Stimulated activated CD4-positive, alpha-beta T cell treated with anti-CD3 and anti-CD28 coated beads, Interleukin-1b, Interleukin-23, amount 100 ng/mL, for 24 hours (primary cell): Measurements from ENCODE around the gene SIK2.
"Not testable (repeated sequence)": the region's sequence is repeated elsewhere in the genome, so short reads cannot be mapped to it uniquely, and the experiment has no call there.

ENCODE experiments used
- DNase-seq, 4 experiments: peaks; one replicate each; pipeline ENCODE4 v3.0.0-alpha.2; 2020; ENCODE audit warnings: low read depth in 4 of 4, low spot score in 1 of 4

SIK2 gene

GRCh38 chr11:111696556-111696955, 94.3 kb downstream of the SIK2 start:
- no peak for DNase-seq

- DNase-seq = no peak
These were observed 95.7 kb downstream of the SIK2 start for GRCh38 chr11:111697933-111698371.

DNA sequence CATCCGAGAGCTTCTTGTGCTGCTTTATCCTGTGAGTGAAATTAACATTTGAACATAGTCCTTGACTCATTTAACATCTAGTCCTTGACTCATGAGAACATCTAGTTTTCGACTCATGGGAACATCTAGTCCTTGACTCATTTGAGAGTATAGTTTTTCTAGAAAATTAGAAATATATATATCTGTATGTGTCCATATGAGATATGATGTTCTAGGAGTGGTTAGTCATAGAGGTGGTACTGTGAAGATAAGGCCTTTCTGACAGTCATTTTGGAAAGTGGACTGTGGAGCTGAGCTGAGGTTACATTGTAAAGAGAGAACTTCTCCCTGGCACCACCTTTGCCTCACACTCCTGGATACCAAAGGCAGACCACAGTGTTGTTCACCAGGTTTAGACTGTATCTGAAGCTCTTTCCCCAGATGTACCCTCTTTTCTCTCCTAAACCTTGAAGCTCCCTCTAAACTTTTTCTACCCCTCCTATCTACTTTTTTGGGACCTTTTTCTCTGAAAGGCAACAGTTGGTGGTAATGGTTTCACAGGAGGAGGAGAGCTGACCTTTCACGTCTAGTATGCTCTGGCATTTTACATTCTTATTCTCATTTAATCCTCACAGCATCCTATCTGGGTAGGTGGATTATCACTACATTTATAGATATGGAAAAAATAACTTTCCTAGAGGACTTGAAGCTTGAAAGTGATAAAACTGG, 96.8 kb downstream of the SIK2 start:
- DNase-seq = no peak

GRCh38 chr11:111699579-111700156, 97.4 kb downstream of the SIK2 start:
- no peak for DNase-seq

- DNase-seq = no peak
These were observed 97.9 kb downstream of the SIK2 start for GRCh38 chr11:111700162-111700561.

- DNase-seq = no peak
These were observed 100.4 kb downstream of the SIK2 start for GRCh38 chr11:111702623-111703022.

DNA sequence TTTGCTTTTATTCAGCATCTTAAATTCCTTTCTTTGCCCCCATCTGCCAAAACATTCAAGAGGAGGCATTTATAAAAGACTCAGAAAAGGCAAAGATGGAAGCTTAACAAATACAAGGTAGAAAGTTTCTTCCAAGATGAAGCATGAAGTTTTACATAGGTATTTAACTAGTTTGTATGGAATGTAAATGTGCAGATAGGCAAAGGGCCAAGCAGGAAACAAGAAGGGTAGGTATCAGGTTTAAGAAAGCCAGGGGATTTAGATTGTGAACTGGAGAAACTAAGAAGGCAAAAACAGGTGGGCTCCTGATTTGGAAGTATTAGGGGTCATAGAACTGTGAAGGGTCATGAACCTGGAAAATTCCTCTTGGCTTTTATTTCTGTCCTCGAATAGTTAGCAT, 101.3 kb downstream of the SIK2 start:
- no peak for DNase-seq

- DNase-seq = no peak
These were observed 104.9 kb downstream of the SIK2 start for GRCh38 chr11:111707039-111707690.

- DNase-seq = no peak
These were observed 105.4 kb downstream of the SIK2 start for GRCh38 chr11:111707691-111708067.

DNA sequence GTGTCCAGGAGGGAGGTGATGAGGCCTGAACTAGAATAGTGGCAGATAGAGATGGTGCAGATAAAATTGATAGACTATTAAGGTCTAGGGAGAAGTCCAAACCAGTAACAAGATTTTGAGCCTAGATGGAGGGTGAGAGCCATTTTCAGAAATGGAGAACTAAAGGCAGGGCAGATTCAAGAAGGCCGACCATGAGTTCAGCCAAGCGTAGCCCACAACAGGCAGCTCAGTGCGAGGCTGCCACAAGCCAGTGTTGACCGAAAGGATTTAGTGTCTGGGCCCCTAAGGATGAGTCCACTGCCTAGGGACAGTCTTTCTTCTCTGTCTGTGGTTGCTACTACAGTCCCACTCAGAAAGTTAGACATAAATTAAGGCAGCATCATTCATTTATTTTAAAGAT, 112.3 kb downstream of the SIK2 start:
- no peak for DNase-seq

GRCh38 chr11:111715142-111715816, 113.0 kb downstream of the SIK2 start:
- DNase-seq = no peak

- not testable (repeated sequence) for DNase-seq
These were observed 115.4 kb downstream of the SIK2 start for GRCh38 chr11:111717660-111718059.

DNA sequence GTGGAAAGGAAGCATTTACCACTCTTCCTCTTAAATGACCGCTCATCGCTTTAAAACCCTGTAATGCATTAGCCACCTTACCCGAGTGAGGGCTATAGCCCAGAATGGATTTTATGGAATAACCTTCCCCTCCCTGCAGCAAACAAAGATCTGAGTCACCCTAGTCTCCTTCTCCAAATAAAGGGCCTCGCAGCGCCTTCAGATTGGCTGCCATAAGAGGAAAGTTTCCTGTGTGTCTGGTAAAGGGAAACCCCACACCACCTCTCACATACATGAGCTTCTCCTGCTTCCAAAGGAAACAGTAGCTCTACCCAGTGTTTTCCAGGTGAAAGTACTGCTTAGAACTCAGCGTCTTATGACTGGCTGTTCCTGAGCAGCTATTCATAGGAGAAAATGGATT, 116.2 kb downstream of the SIK2 start:
- no peak for DNase-seq

- no peak for DNase-seq
These were observed 116.6 kb downstream of the SIK2 start for GRCh38 chr11:111718859-111719258.

DNA sequence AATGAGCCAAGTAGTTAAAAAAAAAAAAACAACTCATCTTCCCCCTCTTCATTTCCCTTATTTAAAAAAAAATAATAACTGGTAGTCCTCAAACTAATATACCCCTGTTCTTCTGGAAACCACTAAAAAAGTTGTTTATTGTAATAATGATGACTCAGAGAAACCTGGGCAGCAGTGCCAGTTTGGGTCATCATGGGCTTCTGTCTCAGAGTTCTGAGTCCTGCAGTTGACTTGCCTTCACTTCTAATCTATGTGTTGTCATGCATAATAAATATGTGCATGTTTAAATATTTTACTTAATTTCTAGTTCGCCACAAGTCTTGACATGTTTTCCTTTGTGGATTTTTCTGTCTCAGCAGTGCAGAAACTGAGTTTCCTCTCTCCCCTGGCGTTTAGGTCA, 117.1 kb downstream of the SIK2 start:
- DNase-seq = no peak

GRCh38 chr11:111720801-111721494, 118.7 kb downstream of the SIK2 start:
- DNase-seq = no peak

DNA sequence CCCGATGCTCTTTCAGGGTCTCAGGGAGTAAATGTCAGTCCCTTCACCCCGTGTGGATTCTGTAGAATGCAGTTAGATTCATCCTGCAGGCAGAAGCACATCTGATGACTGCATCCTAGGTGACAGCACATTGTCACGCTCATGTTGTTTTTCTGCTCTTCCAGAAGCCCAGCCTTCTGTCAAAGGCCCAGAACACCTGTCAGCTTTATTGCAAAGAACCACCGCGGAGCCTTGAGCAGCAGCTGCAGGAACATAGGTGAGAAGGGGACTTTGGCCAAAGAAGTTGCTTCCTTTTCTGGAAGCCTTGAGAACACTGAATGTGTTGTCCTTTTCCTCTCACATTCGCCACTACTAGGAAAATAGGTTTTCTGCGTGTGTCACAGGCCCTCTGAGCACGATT, 120.3 kb downstream of the SIK2 start:
- DNase-seq = no peak

GRCh38 chr11:111723595-111723994, 121.3 kb downstream of the SIK2 start:
- no peak for DNase-seq

DNA sequence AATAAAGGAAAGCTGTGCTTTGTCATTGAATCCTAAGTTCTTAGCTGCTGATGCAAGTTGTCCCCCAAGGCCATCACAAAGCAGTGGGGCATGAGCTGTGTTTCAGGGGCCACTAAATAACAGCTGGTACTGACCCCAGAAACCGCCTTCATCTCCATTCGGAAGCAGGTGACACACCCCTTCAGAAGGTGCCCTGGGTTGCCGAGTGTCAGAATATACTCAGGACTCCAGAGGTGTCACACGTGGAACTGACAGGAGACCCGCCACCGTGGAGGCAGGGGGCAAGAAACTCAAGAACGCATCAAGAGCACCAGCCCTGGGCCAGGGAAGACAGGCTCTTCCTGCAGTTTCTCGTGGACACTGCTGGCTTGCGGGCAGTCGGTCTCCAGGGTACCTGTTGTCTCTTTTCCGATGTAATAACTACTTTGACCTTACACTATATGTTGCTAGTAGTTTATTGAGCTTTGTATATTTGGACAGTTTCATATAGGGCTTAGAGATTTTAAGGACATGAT, 122.4 kb downstream of the SIK2 start:
- DNase-seq = no peak

DNA sequence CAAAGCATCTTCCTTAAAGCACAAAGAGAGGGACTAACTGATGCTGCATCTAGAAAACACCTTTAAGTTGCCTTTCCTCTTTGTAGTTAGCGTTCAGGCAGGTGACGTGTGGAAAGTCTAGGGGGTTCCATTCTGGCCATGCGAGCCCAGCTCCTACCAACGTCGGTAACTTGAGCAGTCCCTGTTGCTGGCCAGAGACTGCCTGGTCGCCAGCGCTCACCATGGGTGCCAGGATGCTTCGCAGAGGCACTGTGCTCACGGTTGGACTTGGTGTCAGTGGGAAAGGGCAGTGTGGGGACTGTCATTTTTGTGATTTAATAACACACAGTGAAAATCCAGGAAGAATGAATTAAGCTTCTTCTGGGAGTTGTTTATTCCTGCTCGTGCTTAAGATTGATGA, 123.4 kb downstream of the SIK2 start:
- DNase-seq = no peak

- no peak for DNase-seq
These were observed 124.1 kb downstream of the SIK2 start for GRCh38 chr11:111726301-111726713.
